GM18867 (cell line): ENCODE data around the gene EHMT1.

ENCODE experiments used
- ATAC-seq: cut with Tn5 transposase; IDR thresholded peaks from one replicate; pipeline ENCODE4 v1.9.1; 2021; ENCODE audit warnings: mild to moderate bottlenecking, moderate library complexity; ENCODE audit not compliant: unreplicated experiment

Gene EHMT1

DNA sequence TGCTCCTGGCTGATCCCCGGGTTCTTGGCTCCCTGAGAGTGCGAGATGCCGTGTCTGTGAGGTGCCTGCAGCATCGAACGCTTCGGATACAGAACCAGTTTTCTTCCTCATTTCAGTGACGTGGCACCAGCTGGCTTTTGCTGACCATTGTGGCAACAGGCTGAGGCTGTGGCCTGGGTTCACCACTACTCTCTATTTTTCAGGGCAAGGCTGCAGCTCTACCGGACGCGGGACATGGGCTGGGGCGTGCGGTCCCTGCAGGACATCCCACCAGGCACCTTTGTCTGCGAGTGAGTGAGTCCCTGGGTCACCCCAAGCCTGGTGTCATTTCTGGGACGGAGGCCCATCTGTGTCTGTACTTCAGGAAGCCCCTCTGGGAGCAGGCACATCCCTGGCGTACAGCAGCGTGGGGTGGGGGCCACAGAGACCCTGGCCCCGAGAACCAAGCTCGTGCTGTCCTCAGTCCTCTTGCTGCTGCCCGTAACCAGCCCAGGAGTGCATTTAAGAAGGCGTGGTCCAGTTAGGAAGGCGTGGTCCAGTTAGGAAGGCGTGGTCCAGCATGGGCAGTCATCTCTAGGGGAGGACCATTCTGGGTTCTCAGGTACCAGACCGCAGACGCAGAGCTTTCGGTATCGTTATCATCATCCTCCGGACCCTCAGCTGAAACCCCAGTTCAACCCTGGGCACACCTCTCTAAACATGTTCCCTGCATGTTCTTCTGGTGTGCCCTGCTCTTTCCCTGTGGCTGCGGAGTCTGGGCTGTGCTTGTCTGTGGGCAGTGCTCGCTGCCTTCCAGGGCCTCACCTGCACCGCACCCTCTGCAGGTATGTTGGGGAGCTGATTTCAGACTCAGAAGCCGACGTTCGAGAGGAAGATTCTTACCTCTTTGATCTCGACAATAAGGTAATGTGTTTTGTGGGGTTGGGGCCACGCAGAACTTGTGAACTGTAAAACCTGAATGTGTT is 198.7 kb downstream of the EHMT1 start:
- ATAC-seq, result no peak

DNA sequence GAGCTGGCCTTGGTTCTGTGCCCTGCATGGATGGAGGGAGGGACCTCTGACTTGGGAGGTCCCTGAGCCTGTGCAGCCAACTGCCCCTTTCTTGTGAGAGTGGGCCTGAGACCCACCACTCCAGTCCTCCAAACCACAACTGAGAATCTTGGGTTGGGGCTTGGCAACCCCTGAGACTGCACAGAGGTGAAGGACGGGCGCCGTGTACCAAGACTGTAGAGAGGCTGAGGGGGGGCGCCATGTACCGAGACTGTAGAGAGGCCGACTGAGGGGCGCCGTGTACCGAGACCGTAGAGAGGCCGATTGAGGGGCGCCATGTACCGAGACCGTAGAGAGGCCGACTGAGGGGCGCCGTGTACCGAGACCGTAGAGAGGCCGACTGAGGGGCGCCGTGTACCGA is 199.5 kb downstream of the EHMT1 start:
- no peak for ATAC-seq

DNA sequence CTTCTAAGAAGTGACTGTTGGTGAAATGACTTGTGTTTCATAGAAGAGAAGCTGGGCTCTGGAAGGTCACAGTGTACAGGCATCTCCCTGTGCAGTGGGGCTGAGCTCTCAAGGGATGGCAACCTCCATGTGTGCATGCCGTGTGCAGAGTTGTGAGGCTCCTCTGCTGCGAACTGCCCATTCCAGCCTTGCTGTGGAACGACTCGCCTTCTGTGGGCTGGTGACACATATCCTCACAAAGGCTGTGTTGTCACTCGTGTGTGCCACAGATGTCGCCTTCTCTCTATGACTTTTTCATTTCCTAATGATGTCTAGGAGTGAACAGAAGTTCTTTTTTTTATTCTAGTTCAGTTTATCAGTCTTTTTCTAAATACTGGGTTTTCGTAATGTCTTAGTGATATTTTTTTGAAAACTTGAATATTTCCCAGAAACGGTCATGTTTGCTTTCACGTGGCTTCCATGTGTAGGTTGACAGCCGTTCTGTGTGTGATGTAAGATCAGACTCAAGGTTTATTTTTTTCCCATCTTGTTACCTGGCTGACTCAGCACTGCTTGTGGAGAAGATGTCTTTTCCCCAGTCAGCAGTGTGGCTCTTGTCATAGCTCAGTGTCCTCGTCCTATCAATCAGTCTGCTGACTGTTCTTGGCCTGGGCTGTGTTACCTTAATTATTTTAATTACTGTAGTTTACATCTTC is 201.5 kb downstream of the EHMT1 start:
- no peak for ATAC-seq

DNA sequence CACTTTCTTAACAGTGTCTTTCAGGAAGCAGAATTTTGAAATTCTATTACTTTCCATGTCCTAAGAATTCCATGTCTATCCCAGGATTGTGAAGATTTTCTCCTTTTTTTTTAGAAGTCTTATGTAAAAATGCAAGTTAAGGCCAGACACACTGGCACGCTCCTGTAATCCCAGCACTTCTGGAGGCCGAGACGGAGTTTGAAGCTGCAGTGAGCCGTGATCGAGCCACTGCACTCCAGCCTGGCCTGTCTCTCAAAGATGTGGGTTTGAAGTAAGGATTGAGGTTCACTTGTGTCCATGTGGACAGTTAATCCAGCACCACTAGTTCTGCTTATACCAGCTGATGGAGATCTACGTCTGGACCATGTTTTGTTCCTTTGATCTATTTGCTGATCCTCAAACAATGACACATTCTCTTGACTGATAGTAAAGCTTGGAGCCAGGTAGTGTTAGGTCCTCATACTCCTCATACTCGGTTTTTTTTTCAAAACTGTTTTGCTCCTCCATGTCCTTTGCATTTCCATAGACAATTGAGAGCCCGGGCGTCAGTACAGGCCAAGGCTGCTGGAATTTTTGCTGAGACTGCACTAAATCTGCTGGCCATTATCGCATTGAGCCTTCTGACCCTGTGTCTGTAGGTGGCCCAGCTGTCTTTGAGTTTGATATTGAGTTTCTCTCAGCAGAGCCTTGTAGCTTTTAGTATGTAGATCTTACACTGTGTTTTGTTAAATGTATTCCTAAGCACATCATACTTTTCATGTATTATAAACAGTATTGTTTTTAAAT is 205.4 kb downstream of the EHMT1 start:
- no peak for ATAC-seq

DNA sequence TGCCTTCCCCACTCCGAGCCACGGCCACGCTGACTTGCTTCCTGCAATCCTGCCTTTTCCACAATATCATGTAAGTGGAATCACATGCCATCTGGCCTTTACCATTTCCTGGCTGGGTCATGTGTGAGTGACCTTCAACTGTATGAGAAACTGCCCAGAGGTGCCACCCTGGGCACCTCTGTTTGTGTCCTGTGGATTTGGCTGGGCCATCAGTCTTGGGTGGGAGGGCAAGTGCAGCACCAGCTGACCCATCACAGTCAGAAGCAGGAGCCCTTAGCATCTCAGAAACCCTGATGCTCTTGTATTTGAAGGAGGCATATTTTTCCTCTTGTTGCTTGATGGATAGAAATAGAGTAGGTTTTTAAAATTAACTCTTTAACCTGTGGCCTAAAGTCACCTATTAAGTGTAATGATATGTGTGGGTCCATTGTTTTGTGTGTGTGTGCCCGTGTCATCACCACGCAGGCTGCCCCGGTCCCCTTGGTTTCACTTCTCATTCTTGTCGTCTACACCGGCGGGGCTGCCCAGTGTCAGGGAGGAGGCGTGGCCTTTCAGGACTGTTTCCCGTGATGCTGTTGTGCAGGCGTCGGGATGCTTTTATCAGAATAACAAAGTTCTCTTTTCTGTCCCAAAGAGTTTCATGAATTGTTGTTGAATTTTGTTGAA is 206.7 kb downstream of the EHMT1 start:
- ATAC-seq, result no peak

DNA sequence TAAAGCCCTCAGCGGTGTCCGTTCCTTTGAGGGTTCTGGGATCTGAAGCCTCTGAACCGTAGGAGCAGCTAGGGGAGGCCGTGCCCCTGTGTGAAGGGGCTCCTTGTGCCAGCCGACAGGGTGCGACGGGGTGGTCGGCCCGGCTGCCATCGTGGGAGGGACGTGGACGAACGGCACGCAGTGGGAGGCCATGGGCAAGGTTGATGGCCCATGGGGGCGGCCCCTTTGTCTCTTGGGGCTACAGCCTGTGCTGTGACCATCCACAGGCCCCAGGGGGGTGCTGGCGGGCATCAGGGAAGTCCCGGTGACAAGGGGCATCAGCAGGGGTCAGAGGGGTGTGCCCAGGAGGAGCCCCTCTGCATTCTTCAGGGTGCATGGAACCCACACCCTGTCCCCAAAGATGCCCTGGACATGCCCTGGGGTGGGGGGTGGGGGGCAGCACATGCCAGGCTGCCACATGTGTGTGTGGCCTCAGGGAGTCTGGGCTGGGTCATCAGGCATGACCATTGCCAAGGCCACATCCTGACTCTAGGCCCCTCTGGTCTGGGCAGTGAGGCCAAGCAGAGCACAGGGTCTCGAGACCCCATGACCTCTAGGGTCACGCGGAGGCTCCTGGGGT is 209.2 kb downstream of the EHMT1 start:
- no peak for ATAC-seq

DNA sequence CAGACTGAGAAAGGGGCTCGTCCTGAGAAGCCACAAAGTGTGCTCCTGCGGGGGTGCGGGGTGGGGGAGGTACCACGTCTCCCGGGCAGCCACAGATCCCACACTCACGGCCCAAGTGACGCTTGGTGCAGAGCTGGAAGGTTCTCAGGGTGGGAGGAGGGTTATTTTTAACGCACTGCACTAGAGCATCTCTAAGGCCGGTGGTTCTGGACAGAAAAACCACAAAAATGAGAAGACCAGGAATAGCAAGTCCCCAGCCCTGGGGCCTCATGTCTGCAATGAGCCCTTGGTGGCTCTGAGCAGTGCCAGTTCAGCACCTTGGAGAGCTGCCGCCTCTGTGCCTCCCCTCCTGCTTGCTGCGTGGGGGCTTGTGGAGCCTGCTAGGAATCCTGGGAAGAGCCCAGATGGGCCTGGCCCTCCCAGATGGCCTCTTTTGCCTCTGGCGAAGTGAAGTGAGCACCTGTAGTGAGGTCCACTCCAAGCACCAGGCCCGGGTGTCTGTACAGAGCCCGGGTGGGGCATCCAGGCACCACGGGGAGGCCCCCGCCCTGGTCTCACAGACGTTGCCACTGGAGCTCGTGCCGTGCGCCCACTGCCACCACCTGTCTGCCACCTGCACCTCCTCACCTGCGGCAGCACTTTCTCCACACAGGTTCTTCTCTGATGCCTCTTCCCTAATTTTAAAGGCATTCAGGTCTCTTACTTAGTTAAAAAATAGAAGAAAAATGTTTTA is 209.9 kb downstream of the EHMT1 start:
- ATAC-seq, result no peak

DNA sequence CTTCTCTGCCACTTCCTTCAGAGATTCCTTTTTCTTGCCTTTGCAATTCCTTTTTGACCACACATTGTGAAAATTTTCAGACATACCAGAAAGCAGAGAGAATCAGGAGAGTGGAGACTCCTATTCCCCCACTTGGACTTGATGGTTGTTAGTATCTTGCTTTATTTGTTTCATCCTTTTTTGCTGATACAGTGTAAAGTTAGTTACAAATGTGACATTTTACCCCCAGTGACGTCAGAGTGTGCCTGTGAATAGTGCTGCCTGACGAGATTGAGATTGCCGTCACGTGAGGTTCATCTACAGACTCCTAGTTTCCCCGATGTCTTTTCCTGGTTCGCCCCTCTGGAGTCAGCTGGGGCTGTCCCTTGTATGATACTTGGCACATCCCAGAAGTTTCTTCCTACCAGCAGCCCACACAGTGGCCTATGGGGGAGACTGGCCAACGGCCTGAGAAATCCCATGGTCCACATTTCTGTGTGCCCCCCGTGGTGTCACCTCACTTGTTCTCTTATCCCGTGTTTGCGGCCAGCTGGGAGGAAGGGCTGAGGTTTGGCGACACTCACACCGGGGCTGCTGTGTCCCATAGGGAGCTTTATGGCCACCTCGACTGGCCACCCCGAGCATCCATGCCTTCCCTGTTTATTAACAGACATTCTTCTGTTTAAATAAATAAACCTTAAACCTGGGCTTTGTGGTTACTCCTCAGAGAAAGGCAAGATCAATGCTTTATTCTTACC is 210.6 kb downstream of the EHMT1 start:
- ATAC-seq, result no peak

DNA sequence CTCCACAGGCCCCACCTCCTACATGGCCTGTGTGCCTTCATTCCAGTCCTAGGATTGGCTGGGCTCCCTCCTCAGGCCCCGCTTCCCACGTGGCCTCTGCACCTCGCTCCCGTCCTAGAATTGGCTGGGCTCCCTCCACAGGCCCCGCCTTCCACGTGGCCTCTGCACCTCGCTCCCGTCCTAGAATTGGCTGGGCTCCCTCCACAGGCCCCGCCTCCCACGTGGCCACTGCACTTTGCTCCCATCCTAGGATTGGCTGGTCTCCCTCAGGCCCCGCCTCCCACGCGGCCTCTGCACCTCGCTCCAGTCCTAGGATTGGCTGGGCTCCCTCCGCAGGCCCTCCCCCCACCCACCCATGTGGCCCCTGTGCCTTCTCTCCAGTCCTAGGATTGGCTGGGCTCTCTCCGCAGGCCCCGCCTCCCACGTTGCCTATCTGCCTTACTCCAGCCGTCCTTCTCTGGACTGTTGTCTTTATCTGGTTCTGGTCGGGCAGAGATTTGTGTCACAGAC is 213.4 kb downstream of the EHMT1 start:
- ATAC-seq, result no peak

DNA sequence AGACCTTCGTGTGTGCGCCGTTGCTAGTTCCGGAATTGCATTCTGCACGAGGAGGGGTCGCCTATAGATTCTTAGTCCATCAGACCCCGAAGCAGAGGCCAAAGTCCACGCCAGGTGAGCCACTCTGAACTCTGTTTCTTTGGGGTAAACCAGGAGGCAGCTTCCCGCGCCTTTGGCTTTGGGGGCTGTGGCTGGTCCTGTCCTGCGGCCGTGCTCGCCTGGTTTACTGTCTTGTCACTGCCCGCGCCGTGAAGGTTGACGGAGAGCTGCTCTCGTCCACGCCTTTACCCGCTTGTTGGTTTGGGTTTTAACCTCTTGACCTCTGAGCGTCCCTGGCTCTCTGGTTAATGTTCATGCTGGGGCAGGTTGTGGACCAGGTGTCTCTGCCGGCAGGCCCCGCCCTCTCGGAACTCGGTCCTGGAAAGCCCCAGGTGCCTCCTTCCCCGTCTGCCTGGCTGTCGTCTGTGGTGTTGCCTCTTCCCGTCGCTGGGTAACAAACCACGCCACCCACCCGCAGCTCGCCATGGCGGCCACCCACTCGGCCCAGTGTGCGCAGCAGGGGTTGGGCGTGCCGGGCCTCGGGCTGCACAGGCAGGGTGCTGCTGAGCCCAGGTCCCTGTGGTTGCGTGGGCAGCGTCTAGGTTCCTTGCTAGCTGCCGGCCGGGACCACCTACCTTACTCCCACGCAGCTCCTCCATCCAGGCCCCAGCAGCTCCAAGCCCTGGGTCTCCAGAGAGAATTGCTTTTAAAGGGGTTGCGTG is 214.2 kb downstream of the EHMT1 start:
- no peak for ATAC-seq

DNA sequence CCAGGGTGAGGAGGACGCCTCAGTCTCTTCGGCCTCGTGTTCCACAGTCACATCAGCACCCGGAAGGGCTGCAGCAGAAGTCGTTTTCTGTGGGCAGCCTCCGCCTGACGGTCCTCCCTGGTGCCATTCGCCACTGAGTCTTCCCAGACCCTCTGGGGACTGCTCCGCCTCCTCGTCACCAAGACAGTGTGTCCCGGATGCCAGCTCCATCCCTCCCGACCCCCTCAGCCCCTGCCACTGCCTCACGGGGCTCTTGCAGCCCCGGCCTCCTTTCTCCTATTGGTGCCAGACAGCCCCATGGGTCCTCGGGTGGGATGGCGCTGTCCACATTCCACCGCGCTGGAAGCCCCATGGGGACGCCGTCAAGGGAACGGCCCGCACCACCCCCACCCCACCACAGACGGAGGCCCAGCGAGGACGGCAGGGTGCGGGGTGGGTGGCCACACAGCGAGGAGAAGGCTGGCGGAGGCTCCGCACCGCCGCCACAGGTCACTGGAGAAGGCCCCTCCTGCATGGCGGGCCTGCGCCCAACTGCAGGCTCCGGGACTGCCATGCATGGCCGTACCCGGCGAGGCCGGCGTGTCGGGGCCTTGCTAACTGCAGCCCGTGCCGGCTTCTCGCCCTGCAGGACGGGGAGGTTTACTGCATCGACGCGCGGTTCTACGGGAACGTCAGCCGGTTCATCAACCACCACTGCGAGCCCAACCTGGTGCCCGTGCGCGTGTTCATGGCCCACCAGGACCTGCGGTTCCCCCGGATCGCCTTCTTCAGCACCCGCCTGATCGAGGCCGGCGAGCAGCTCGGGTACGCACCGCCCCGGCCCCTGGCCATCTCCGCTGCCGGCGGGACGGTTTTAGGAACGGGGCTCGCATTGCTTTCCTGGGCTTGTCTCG is 215.2 kb downstream of the EHMT1 start:
- no peak for ATAC-seq

DNA sequence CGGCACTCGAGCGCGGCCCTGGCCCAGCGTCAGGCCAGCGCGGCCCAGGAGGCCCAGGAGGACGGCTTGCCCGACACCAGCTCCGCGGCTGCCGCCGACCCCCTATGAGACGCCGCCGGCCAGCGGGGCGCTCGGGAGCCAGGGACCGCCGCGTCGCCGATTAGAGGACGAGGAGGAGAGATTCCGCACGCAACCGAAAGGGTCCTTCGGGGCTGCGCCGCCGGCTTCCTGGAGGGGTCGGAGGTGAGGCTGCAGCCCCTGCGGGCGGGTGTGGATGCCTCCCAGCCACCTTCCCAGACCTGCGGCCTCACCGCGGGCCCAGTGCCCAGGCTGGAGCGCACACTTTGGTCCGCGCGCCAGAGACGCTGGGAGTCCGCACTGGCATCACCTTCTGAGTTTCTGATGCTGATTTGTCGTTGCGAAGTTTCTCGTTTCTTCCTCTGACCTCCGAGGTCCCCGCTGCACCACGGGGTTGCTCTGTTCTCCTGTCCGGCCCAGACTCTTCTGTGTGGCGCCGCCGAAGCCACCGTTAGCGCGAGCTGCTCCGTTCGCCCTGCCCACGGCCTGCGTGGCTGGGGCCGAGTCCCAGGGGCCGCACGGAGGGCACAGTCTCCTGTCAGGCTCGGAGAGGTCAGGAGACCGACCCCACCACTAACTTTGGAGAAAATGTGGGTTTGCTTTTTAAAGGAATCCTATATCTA is 216.2 kb downstream of the EHMT1 start:
- no peak for ATAC-seq

DNA sequence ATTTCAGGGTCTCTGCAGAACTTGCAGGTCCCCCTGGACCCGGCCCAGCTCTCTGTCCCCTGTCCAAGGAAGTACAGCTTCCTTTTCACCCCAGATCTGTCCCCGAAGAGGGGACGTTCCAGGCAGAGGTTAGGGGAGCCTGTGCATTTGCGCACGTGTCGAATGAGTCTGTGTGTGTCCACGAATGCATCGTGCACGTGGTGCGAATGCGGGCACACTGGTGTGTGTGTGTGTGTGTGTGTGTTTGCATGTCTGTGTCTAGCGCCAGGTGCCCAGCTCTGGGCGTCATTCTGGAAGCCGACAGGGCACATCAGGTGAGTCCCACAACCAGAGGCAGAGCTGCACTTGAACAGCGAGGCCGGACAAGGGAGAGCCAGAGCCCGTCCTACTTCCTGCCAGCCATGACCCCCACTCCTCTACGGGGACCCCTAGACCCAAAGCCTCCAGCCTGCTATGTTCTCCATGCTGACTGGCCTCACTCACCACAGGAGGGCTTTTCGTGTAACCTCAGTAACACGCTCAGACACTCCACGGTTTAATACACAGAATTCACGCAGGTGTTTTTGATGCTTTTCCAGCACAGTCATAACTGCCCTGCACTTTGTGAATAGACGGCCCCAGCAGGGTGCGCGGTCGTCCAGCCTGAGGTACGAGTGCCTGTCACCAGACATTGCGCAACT is 217.5 kb downstream of the EHMT1 start:
- ATAC-seq, result no peak

DNA sequence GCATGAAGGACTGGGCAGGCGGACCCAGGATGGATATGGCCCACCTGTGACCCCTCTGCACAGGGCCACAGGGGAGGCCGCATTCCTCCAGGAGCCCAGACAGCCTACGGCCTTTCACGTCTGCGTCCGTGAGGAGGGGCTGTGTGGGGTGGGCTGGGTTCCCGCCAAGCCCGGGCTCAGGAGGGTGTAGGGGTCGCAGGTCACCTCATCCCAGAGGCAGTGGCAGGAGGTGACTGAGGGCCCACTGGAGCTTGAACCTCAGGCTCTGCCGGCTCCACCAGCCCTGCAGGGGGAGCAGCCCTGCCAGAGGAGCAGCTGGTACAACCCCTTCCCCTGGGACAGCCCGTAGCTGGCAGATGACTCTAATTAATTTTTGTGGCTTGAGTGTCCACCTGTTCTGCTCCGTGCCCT is 218.0 kb downstream of the EHMT1 start:
- ATAC-seq, result no peak

DNA sequence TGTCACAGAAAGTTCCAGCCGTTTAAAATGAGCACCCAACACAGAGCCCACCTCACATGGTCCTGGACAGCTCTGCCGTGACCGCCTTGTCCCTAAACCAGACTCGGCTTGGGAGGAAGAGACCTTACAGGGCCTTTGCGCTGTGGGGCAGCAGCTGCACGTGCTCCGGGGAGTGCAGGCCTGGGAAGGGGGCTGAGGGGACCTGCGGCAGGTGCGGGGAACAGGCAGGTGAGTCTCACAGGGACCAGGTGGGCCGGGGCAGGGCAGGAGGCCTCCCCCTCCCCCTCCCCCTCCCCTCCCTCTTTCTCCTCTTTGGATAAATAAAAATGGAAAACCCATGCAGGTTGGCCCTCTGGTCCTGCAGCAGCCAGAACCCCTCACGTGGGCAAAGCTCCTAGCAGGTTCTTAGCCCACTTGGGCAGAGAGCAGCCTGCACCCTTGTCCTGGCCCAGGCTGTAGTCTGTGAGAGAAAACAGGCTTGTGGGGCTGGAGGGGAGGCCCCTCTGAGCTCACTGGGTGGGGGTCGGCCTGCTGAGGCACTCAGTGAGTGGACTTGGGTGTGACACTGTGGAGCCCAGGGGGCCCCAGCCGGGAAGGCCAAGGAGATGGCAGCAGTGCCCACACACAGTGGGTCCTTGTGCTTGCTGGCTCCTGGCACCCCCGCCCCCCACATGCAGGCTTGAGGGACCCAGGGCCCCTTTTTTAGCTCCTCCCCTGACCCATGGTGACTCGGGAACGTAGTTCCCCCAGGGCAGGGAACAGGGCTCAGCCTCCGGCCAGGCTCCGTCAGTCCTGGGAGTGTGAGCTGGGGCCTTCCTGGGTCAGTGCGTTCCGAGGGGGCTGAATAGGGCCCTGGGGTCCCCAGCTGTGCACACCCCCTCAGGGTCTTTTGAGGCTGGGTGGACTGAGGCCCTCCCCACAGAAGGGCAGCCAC is 218.8 kb downstream of the EHMT1 start:
- ATAC-seq, result no peak
